GM12878 (cell line): ENCODE measurements around the gene CHURC1. TPM values are rescaled to one million over a fixed set of nuclear protein-coding genes. Genes with fewer than 3 reads are reported as not detected.

Source experiments
- ATAC-seq: fragments of 200-7000 bp; cut with Tn5 transposase; 3 replicates; pipeline ENCODE4 v1.9.1; 2020; ENCODE audit warnings: mild to moderate bottlenecking, moderate library complexity
- BruUV-seq: library from RNA; stranded (reverse); fragments of 400-500 nt; replicated peaks from 2 replicates; lab custom pipeline; 2021; lab: Mats Ljungman, UMichigan
- CTCF ChIA-PET: fragments of 300-600 bp; sonication (Branson Sonifier 250); formaldehyde crosslinking; extraction: SDS; loops from one replicate; lab custom pipeline; 2021; ENCODE audit warnings: inconsistent platforms; lab: Yijun Ruan, JAX
- POLR2A ChIA-PET: fragments of 350-600 bp; formaldehyde crosslinking; extraction: SDS; loops from one replicate; lab custom pipeline; 2021; ENCODE audit warnings: inconsistent platforms; lab: Charles Lee
- RAD21 ChIA-PET: fragments of 300-600 bp; sonication (Branson Sonifier 250); formaldehyde crosslinking; loops from one replicate; lab custom pipeline; 2023; ENCODE audit warnings: antibody characterized with exemption; ENCODE audit not compliant: unreplicated experiment; lab: Charles Lee
- SMC1A ChIA-PET: fragments of 300-600 bp; sonication (Branson Sonifier 250); formaldehyde crosslinking; loops from one replicate; lab custom pipeline; 2023; ENCODE audit not compliant: unreplicated experiment, uncharacterized antibody; lab: Charles Lee
- DNase-seq: peaks from one replicate; pipeline ENCODE4 v3.0.0-alpha.2; 2011; ENCODE audit warnings: low read depth, low spot score
- FAIRE-seq: peaks from 3 replicates; lab custom pipeline; 2011; peaks lifted over from hg19 to GRCh38; lab: Jason Lieb, UNC
- H2AFZ ChIP-seq: 2 replicates; pipeline ENCODE4 v1.6.0; 2011; ENCODE audit warnings: low read depth, low read length, control low read depth; ENCODE audit not compliant: control insufficient read depth
- H3K27ac ChIP-seq: 2 replicates; pipeline ENCODE4 v1.5.1; 2011; ENCODE audit warnings: control low read depth; ENCODE audit not compliant: control insufficient read depth, insufficient read depth
- H3K27me3 ChIP-seq, 2 experiments: replicated peaks in 1 of 2; 2 replicates each; pipeline versions ENCODE4 v1.6.0 to v1.6.1; 2011; ENCODE audit warnings: low read length in 1 of 2; ENCODE audit not compliant: control insufficient read depth in 2 of 2, insufficient read depth in 2 of 2
- H3K36me3 ChIP-seq, 2 experiments: 2 replicates each; pipeline ENCODE4 v1.5.1; 2011; ENCODE audit warnings: low read length in 1 of 2; ENCODE audit not compliant: control insufficient read depth in 2 of 2, insufficient read depth in 2 of 2
- H3K4me1 ChIP-seq: 2 replicates; pipeline ENCODE4 v1.6.1; 2011; ENCODE audit warnings: mild to moderate bottlenecking, low read length, moderate library complexity, mixed read lengths; ENCODE audit not compliant: control insufficient read depth, insufficient read depth
- H3K4me2 ChIP-seq: 2 replicates; pipeline ENCODE4 v1.6.0; 2011; ENCODE audit warnings: control low read depth; ENCODE audit not compliant: control insufficient read depth, insufficient read depth
- H3K4me3 ChIP-seq: fragments of 200-600 bp; sonication (generic); 2 replicates; pipeline ENCODE4 v1.5.1; 2016
- H3K79me2 ChIP-seq: 2 replicates; pipeline ENCODE4 v1.6.0; 2011; ENCODE audit warnings: low read length; ENCODE audit not compliant: control insufficient read depth, insufficient read depth
- H3K9ac ChIP-seq: 2 replicates; pipeline ENCODE4 v1.8.0; 2011; ENCODE audit warnings: low read length, control low read depth, mixed read lengths; ENCODE audit not compliant: control insufficient read depth, insufficient read depth
- H3K9me3 ChIP-seq: replicated peaks from 3 replicates; pipeline ENCODE4 v1.5.1; 2011; ENCODE audit warnings: mild to moderate bottlenecking, low read length; ENCODE audit not compliant: control insufficient read depth, insufficient read depth
- H4K20me1 ChIP-seq: 2 replicates; pipeline ENCODE4 v1.6.0; 2011; ENCODE audit not compliant: control insufficient read depth, insufficient read depth
- ASH2L ChIP-seq: fragments of 300-600, 200-600 bp; sonication (generic); IDR thresholded peaks from 2 replicates; pipeline ENCODE4 v1.6.1; 2017; ENCODE audit warnings: low read depth, mild to moderate bottlenecking, borderline replicate concordance
- ATF3 ChIP-seq: IDR thresholded peaks from 2 replicates; pipeline ENCODE4 v1.6.1; 2011; ENCODE audit warnings: low read depth, mild to moderate bottlenecking, low read length, moderate library complexity, borderline replicate concordance; ENCODE audit errors: extremely low read depth
- DPF2 ChIP-seq: fragments of 450-650 bp; IDR thresholded peaks from 2 replicates; pipeline ENCODE4 v1.6.1; 2017; ENCODE audit warnings: mild to moderate bottlenecking
- EGR1 ChIP-seq, 2 experiments: IDR thresholded peaks; 1 replicate in 1 of 2; 2 replicates in 1 of 2; pipeline ENCODE4 v1.6.1; 2011 to 2012; ENCODE audit warnings: low read depth in 2 of 2, low read length in 2 of 2, borderline replicate concordance in 1 of 2, mild to moderate bottlenecking in 1 of 2, moderate library complexity in 1 of 2
- EZH2 ChIP-seq: IDR thresholded peaks from 2 replicates; pipeline ENCODE4 v1.6.1; 2012; ENCODE audit warnings: low read depth, mild to moderate bottlenecking, control low read depth, inconsistent platforms, low read length, borderline replicate concordance; ENCODE audit not compliant: control insufficient read depth
- LARP7 ChIP-seq: fragments of 450-650 bp; IDR thresholded peaks from 2 replicates; pipeline ENCODE4 v1.6.1; 2017; ENCODE audit warnings: mild to moderate bottlenecking
- MEF2A ChIP-seq: IDR thresholded peaks from 2 replicates; pipeline ENCODE4 v1.6.1; 2011; ENCODE audit warnings: low read depth, mild to moderate bottlenecking, low read length, moderate library complexity; ENCODE audit not compliant: insufficient read depth
- NBN ChIP-seq: fragments of 450-650 bp; IDR thresholded peaks from 2 replicates; pipeline ENCODE4 v1.6.1; 2016
- NFYA ChIP-seq: IDR thresholded peaks from 2 replicates; pipeline ENCODE4 v1.6.1; 2011; ENCODE audit warnings: low read depth, mild to moderate bottlenecking, low read length, improper control_type of control experiment, borderline replicate concordance
- REST ChIP-seq: IDR thresholded peaks from 2 replicates; pipeline ENCODE4 v1.6.1; 2012; ENCODE audit warnings: mild to moderate bottlenecking, low read depth, low read length
- SIX5 ChIP-seq: IDR thresholded peaks from 2 replicates; pipeline ENCODE4 v1.6.1; 2011; ENCODE audit warnings: mild to moderate bottlenecking, low read depth, low read length, moderate library complexity; ENCODE audit not compliant: severe bottlenecking
- TCF12 ChIP-seq: IDR thresholded peaks from 2 replicates; pipeline ENCODE4 v1.6.1; 2011; ENCODE audit warnings: low read depth, mild to moderate bottlenecking, low read length
- WGBS: methylation state at CpG from one replicate; pipeline ENCODE4 v1.1.6; 2016; ENCODE audit warnings: low lambda C conversion rate; ENCODE audit not compliant: insufficient replicate concordance, insufficient coverage; ENCODE audit errors: missing lambda C conversion rate; 5-methylcytosine and 5-hydroxymethylcytosine counted together
- in situ Hi-C: fragments of 300-500 bp; cut with MboI; formaldehyde crosslinking; loops from 9 replicates; pipeline ENCODE4 v1.14.3; 2018; ENCODE audit warnings: mixed read lengths
- intact Hi-C: fragments of 100-400 bp; cut with micrococcal nuclease; formaldehyde crosslinking; loops from one replicate; pipeline ENCODE4 v1.14.2; 2022; ENCODE audit not compliant: unreplicated experiment
- polyA plus RNA-seq, 11 experiments: library from polyadenylated mRNA; depleted of rRNA in 4 of 11; unstranded in 6 of 11; stranded (reverse) in 5 of 11; fragments of >200 nt; fragmentation: Nextera tagmentation in 4 of 11; fragmentation: Illumina TruSeq in 1 of 11; extraction: Ambion mirVana in 4 of 11; extraction: Trizol in 1 of 11; gene quantifications; 1 replicate in 1 of 11; 2 replicates in 10 of 11; pipeline versions ENCODE4 v1.2.1 to v1.2.3, GENCODE V29; 2011 to 2016; ENCODE audit warnings: inconsistent platforms in 2 of 11, missing spikeins in 2 of 11, low read depth in 1 of 11
- total RNA-seq, 4 experiments: library from RNA; depleted of rRNA in 3 of 4; stranded (reverse); fragments of >200 nt in 3 of 4; fragmentation: Illumina TruSeq in 1 of 4; extraction: Trizol in 1 of 4; gene quantifications; 2 replicates each; pipeline versions ENCODE4 v1.2.1 to v1.2.3, GENCODE V29; 2013 to 2021
- TF ChIP-seq, protein P1 (sequence below): fragments of 150-350 bp; IDR thresholded peaks from 2 replicates; pipeline ENCODE4 v1.6.1; 2014; ENCODE audit warnings: mild to moderate bottlenecking, low read depth, low read length

The CHURC1 gene
- total and polyA plus RNA-seq, 10 of the 15 experiments (the other 5 are each of a cell fraction or from before 2014, with no cell fraction given): 41.0 to 421 (median 140) TPM

DNA sequence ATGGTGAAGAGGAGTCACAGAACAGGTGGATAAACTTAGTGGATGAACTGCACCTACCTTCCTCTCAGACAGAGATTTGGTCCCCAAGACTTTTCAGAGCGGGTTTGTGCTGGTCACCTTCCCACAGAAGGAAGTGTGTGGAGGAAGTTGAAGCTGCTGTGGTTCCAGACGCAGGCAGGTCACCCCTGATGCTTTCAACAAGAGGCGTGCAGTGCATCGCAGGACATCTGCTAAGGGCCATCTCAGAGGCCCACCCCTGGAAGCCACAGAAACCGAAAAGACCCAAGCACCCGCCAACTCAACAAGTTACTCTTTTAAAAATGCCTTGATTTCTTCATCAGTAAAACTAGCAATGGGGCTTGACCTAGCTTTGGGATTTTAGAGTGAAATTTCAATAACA is 29.3 kb downstream of the CHURC1 start (continued):
- no peak for TF ChIP-seq ATF3
- no peak for TF ChIP-seq EGR1 (IDR thresholded peaks at IDR 0.05; ENCODE audit: borderline replicate concordance in 1 of 2, low read depth in 2 of 2, low read length in 2 of 2)
- no peak for TF ChIP-seq MEF2A
- no peak for TF ChIP-seq REST
- TF ChIP-seq SIX5: no peak
- TF ChIP-seq, all 136 proteins: peak for 0

GRCh38 chr14:64944041-64944440 is 29.8 kb downstream of the CHURC1 start:
- WGBS: 98% methylated on average over 2 of the region's 2 CpGs
- RAD21 ChIA-PET: interaction anchor here (1.9 kb wide), 1 partner anchor 9 kb away, joined by 4 read pairs; no protein-coding TSS in a partner anchor
- H3K4me3 ChIP-seq: no peak overlapping the region
- in situ Hi-C loops: no loop called here
- no peaks in the 10 kb centered on the region for H3K79me2 ChIP-seq
- FAIRE-seq (no peak), ATAC-seq (no peak), DNase-seq (no peak)
- H3K27me3 ChIP-seq: no peaks in the 10 kb centered on the region
- H3K36me3 ChIP-seq: peaks cover 0 to 4% of the 10 kb centered on the region in 2 experiments; a peak in 2 of 4 replicates
- no peak overlapping the region for H3K4me2 ChIP-seq
- no TSS peak for BruUV-seq
- H4K20me1 ChIP-seq: no peaks in the 10 kb centered on the region
- SMC1A ChIA-PET: interaction anchor here (1.2 kb wide), 1 partner anchor 17 kb away, joined by 3 read pairs; no protein-coding TSS in a partner anchor
- no peaks in the 10 kb centered on the region for H3K4me1 ChIP-seq
- H2AFZ ChIP-seq: no peak overlapping the region
- POLR2A ChIA-PET: interaction anchor here (1.3 kb wide), 1 partner anchor 9 kb away, joined by 4 read pairs; no protein-coding TSS in a partner anchor
- intact Hi-C loops: no loop called here
- no peak overlapping the region for H3K9ac ChIP-seq
- CTCF ChIA-PET: interaction anchor here (0.6 to 2.3 kb wide), 5 partner anchors 9 to 164 kb away, joined by 3 to 7 read pairs (median 4); no protein-coding TSS in a partner anchor
- no peak for TF ChIP-seq NFYA
- no peak for TF ChIP-seq ASH2L
- no peak for TF ChIP-seq EZH2
- no peak for TF ChIP-seq DPF2
- no peak for TF ChIP-seq NBN
- TF ChIP-seq TCF12: no peak
- TF ChIP-seq, protein P1, sequence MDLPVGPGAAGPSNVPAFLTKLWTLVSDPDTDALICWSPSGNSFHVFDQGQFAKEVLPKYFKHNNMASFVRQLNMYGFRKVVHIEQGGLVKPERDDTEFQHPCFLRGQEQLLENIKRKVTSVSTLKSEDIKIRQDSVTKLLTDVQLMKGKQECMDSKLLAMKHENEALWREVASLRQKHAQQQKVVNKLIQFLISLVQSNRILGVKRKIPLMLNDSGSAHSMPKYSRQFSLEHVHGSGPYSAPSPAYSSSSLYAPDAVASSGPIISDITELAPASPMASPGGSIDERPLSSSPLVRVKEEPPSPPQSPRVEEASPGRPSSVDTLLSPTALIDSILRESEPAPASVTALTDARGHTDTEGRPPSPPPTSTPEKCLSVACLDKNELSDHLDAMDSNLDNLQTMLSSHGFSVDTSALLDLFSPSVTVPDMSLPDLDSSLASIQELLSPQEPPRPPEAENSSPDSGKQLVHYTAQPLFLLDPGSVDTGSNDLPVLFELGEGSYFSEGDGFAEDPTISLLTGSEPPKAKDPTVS: no peak
- no peak for TF ChIP-seq LARP7
- TF ChIP-seq REST: no peak
- no peak overlapping the region for H3K27ac ChIP-seq
- H3K9me3 ChIP-seq: no peaks in the 10 kb centered on the region
